Colon (tissue), 2 donors: Measurements from ENCODE around the gene AXIN1.
"Not testable (repeated sequence)": the region's sequence is repeated elsewhere in the genome, so short reads cannot be mapped to it uniquely, and the experiment has no call there.

Source experiments
- FAIRE-seq: peaks from 2 replicates; lab custom pipeline; 2012; peaks lifted over from hg19 to GRCh38; lab: Jason Lieb, UNC
- donor health status: control.
- donor health status: control.

The AXIN1 gene

DNA sequence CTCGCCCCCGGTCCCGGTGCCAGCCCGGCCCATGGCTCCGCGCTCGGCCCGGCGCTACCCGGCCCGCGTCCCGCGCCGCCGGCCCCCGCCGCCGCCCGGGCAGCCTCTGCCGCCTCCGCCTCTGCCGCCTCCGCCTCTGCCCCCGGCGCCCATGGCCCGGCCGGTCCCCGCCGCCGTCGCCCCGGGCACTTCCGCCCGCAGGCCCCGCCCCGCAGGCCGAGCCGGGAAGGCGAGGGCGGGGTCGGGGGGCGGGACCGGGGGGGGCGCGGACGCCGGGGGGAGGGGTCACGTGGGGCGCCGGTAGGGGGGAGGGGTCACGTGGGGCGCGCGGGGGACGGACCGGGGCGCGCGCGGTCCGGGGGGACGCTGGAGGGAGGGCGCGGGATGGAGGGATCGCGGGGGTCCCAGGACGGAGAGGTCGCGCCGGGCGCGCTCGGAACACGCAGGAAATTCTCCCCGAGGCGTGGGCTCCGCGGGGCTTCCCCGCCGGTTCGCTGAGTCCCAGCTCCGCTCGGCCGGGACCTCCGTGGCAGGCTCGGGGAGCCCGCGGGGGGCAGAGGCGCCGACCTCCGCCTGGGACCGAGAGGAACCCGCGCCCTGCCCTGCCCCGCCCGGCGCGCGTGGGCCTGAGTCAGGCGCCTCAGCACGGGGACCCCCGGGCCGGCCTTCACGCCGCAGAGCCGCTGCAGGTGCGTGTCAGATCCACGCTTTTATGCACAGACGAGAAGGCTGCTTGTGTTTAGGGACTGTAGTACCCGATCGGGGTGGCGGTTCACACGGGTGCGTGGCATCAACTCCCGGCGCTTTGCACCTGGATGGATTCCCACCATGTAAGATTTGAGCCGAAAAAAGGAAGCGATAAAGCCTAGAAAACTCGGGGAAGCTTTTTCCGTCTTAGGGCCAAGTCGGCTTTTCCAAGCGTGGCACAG is 29.5 kb upstream of the AXIN1 start, which contains the start of gene PGAP6:
Gene PGAP6 (minus strand): TSS at position 190 of the 929 bp plus-strand sequence. CDS start 157 bp downstream, at position 33.
- FAIRE-seq: no peak

DNA sequence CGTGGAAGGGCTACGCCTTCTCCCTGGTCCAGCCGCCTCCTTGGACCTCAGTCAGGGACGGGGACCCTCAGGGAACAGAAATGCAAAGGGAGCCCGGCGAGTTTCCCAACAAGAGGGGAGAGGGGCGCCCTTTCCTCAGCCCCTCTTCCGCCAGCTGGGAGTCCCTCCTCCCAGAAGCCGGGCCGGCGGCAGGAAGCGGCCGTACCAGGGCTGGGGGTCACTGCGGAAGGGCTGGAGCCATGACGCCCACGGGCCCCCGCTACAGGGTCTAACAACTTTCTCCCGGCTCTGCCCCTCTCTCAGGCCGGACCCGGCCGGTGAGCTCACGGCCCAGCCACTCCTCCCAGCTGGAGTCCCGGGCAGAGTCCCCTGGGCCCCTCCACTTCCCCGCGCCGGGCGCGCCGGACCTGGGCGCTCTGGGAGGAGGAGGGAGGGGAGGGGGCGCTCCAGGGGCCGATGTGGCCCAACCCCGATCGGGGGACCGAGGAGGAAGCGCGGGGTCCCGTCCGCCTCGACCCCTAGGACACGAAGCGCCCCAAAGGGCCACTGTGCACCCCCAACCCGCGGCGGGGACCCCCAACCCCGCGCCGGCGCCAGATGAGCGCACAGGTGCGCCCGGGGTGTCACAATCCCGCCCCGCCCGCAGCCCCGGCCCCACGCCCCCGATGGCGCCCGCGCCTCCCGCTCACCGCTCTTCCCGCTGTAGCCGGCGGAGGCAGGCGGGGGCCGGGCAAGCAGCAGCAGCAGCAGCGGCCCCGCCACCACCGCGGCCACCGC is 28.7 kb upstream of the AXIN1 start:
- FAIRE-seq: no peak

GRCh38 chr16:380762-381011 is 28.2 kb upstream of the AXIN1 start:
- FAIRE-seq: no peak

DNA sequence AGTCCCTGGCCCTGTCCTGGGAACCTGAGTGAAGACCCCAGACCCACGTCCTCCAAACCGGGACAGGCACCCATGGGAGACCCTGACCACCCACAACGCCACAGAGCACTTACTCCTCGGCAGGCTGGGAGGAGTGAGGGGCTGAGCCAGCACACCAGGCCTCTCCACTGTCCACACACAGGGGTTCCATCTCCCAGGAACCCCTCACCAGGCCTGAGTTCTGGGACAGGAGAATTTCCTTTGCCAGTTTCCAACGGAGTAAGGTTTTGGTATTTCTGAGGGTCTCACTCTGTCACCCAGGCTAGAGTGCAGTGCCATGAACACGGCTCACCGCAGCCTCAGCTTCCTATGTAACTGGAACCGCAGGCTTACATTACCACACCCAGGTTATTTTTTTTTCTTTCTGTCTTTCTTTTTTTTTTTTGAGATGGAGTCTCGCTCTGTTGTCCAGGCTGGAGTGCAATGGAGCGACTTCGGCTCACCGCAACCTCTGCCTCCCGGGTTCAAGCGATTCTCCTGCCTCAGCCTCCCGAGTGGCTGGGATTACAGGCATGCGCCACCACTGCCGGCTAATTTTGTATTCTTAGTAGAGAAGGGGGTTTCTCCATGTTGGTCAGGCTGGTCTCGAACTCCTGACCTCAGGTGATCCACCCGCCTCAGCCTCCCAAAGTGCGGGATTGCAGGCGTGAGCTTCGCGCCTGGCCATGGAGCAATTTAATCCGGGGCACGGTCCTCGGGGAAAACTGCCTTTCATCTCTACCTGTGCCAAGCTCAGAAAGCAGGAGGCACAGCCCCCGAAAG is 27.6 kb upstream of the AXIN1 start:
- no peak for FAIRE-seq

- FAIRE-seq: no peak
These were observed 26.8 kb upstream of the AXIN1 start for GRCh38 chr16:379183-379960.

DNA sequence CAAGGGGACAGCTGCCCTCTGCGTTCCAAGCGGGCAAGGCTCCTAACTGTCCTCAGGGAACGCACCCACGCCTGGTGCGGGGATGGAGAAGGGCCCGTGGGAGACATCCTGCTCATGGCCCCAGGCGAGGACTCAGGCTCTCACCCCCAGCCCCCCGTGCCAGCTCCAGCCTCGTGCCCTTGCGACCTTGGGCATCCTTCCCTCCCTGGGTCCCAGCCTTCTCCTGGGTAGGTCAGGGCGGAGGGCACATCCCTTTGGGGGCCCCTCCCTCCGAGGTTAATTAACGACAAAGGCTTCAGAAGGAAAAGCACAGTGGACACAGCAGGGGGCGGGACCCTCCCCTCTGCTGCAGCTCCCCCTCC is 26.3 kb upstream of the AXIN1 start:
- FAIRE-seq: no peak

- FAIRE-seq: not testable (repeated sequence)
These were observed 25.7 kb upstream of the AXIN1 start for GRCh38 chr16:378113-378820.

DNA sequence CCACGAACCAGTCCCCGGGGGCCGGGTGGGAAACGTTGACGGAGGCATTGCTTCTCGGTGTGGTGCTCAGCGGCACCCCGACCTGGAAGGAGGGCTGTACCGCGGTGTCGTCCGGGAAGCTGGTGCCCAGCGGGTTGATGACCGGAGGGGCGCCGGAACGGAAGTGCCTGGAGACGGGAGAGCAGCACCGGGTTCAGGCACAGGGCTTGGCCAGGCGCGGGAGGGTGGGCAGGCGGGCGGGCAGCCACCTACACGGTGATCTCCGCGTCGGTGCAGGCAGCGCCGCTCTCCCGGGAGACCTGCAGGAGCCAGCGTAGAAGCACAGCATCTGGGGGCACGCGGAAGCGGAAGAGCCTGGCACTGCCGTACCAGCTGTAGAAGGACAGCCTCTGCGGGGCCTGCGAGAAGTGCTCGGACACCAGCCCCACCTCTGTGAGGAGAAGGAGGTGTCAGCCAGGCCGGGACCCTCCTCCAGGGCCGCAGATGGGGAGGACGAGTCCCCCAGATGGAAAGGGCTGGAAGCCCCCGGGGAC is 25.0 kb upstream of the AXIN1 start:
- FAIRE-seq: no peak

- FAIRE-seq: no peak
These were observed 24.4 kb upstream of the AXIN1 start for GRCh38 chr16:376817-377418.

DNA sequence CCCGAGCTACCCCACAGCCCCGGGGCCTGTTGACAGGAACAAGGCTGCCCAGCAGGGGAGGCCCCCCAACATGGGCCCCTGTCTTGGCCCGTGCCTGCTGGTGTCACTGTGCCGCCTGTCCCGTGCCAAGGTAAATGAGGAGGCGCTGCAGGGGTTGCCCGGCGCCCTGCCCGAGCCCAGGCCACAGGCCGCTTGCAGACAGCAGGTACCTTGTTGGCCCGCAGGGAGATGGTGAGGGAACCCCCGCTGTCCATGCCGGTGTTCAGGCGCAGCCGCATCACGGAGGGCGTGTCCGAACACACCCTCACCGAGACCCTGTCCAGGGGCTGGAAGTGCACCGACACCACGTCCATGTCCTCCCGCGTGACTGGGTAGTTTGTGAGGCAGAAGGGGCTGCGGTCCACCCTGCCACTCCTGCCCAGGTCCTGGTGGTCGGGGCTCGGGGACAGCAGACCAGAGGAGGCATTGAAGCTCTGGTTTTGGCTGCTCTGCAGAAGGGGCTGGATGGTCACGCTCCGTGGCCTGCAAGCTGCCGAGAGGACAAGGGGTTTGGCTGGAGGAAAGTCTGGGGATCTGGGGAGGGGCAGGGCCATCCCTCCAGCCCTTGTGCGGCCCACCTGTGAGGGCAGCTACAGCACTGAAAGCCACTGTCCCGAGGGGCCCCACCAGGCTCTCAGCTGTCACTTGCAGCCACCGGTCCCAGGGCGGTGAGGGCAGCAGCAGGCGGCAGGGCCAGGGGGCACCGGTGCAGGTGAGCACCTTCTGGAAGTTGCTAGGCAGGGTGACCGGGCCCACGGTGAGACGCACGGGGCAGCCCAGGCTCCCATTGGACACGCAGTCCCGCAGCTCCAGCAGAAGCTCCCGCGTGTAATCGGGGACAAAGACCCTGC is 23.6 kb upstream of the AXIN1 start:
- no peak for FAIRE-seq

DNA sequence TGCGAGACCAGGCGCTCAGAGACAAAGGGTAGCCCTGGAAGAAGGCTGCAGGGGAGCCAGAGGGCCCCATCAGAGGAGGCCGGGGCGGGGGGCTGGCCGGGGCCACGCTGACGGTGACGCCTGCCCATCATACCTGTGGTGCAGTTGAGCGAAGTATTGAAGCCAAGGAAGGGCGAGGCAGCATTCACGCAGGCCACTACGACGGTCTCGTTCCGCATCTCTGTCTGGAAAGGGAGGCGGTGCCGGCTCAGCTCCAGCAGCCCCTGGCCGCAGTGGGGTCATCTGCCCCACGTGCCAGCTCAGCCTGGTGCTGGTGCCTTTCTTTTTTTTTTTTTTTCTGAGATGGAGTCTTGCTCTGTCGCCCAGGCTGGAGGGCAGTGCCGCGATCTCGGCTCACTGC is 22.7 kb upstream of the AXIN1 start:
- no peak for FAIRE-seq

DNA sequence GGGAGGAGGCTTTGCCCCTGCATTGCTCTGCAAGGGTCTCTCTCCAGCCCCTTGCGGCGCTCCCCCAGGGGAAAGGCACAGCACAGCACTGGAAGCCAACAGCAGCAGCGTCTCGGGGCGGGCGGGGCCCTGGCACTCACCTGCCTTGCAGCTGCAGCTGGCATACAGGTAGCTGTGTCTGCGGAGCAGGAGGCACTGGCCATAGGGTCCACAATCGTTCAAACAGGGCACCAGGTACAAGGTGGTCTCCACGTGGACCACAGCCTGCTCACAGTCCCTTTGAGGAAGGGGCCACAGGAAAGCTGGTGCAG is 22.0 kb upstream of the AXIN1 start:
- no peak for FAIRE-seq

DNA sequence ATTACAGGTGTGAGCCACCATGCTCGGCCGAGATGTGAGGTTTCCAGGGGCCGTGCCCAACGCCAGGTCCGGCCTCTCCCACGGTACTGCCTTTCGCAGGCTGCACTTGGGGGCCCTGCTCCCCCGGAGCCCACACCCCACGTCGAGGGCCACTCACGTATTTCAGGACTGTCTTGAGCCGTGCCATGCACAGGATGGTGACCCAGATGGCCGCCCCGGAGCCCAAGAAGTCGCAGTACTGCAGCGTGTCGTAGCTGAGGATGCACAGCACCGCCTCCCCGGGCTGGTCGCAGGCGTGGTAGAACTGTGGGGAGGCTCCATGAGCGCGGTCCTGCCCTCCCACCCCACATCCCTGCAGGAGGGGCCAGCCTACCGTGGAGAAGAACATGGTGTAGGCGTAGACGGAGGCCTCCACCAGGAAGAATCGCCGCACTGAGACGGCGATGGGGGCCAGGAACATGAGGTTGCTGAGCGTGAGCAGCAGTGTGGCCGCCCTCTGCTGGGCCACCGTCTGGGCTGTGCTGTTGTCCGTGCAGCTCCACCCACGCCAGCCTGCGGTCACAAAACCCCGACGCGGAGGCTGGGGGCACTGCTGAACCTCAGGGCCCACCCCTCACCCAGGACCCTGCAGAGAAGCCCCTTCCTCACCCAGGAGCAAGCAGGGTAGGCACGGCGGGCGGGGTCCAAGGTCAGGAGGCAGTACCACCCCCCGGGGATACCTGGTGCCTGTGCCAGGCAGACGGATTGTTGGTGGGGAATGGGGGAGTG is 21.5 kb upstream of the AXIN1 start:
- no peak for FAIRE-seq

DNA sequence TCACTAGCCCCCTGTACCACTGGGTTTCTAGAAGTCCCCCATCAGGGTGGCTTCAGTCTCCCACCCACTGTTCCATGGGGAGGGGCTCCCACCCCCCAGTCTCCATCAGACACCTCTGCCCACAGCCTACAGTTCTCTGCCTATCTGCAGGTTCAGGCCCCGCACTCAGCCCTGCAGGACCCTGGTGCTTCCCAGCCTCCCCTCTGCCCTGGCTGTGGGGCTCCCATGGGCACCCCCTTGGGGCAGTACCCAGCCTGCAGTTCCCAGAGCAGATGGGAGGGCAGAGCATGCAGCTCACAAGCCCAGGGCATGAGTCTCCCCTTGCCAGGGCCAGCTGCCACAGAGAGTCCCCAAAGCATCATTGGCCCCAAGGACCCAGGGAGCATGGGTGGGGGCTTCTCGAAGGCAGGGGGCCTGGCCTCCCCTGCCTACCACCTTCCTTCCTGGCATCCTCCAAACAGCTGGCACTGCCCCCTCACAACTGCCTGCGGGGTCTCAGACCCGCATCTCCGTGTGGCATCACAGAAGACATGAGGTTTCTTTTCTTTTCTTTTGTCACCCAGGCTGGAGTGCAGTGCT is 20.6 kb upstream of the AXIN1 start:
- no peak for FAIRE-seq

DNA sequence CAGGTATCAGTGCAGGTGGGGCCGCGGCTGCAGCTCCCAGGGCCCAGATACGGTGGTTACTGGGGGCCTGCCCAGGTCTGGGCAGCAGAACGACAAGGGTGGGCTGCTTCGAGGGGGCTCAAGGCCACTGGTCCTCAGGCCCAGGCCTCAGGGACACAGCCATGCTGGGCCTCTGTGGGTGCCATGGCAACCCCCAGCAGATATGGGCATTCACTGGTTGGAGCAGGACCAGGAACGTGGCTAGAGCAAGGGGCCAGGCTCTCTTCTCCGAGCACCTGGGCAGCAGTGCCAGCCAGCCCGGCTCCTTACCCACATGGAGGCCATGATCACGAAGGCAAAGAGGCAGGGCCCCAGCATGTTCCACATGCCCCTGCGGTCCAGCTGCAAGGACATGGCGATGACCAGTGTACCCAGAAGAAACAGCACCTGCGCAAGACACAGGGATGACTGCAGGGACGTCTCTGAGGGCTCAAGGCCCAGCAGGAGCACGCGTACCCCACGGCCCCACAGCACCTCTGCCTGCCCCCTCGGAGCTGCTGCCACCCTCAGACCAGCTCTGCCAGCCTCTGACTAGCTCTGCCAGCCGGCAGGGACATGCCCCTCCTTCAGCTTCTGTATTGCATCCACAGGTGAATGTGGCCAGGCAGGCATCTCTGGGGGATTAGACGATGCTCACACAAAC is 19.9 kb upstream of the AXIN1 start:
- FAIRE-seq: no peak

GRCh38 chr16:371515-372301 is 19.2 kb upstream of the AXIN1 start:
- no peak for FAIRE-seq

DNA sequence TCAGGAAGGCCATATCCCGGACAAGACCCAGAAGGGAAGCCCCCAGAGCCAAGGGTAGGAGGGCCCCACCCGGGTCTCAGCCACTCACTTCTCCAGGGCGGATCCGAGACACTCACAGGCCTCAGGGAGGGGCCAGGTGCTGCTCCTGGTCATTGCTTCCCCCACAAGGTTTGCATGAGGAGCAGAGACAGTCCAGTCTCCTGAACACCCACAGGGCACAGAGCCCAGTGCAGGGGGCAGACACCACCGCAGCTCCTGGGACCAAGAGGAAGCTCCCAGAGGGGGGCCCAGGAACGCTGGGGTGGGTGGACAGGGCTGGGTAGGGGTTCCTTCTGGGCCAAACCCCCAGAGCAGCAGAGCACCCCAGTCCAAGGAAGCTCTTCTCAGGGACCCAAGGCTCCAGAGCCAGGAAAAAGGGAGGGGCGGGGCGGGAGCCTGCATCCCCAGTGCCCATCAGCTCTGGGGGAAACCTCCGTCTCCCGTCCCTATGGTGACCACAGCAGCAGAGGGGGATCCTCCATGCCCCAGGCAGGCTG is 18.5 kb upstream of the AXIN1 start:
- no peak for FAIRE-seq
